DND-41 (cell line): ENCODE results near the gene AKT1.
"Not testable (repeated sequence)": the region's sequence is repeated elsewhere in the genome, so short reads cannot be mapped to it uniquely, and the experiment has no call there.

Experiments used
- ATAC-seq: fragments of 200-7000 bp; cut with Tn5 transposase; 3 replicates; pipeline ENCODE4 v1.9.1; 2021; ENCODE audit warnings: low read depth; ENCODE audit not compliant: insufficient read depth
- DNase-seq: peaks from one replicate; pipeline ENCODE4 v3.0.0-alpha.2; 2020
- H2AFZ ChIP-seq: 2 replicates; pipeline ENCODE4 v1.6.0; 2012; ENCODE audit warnings: low read depth, low read length
- H3K27ac ChIP-seq: 2 replicates; pipeline ENCODE4 v1.5.1; 2012; ENCODE audit warnings: low read length, inconsistent platforms
- H3K27me3 ChIP-seq: fragments of 200-600 bp; sonication (generic); 2 replicates; pipeline ENCODE4 v1.6.0; 2012; ENCODE audit warnings: low read length, mild to moderate bottlenecking, inconsistent platforms; ENCODE audit not compliant: insufficient read depth, poor library complexity
- H3K36me3 ChIP-seq: 2 replicates; pipeline ENCODE4 v1.5.1; 2012; ENCODE audit warnings: low read length, inconsistent platforms; ENCODE audit not compliant: insufficient read depth
- H3K4me1 ChIP-seq: 2 replicates; pipeline ENCODE4 v1.5.1; 2012; ENCODE audit warnings: mild to moderate bottlenecking, low read length; ENCODE audit not compliant: insufficient read depth
- H3K4me2 ChIP-seq: 2 replicates; pipeline ENCODE4 v1.6.0; 2012; ENCODE audit warnings: mild to moderate bottlenecking, moderate library complexity, low read length, inconsistent platforms; ENCODE audit not compliant: insufficient read depth
- H3K4me3 ChIP-seq, 2 experiments: fragments of 200-600 bp in 1 of 2; shearing (Covaris generic) in 1 of 2; 2 replicates each; pipeline ENCODE4 v1.5.1; 2012 to 2016; ENCODE audit warnings: inconsistent platforms in 2 of 2, low read length in 2 of 2, mild to moderate bottlenecking in 2 of 2, low read depth in 1 of 2, moderate library complexity in 1 of 2
- H3K79me2 ChIP-seq: 2 replicates; pipeline ENCODE4 v1.6.0; 2012; ENCODE audit warnings: low read length, inconsistent platforms; ENCODE audit not compliant: insufficient read depth
- H3K9ac ChIP-seq: 2 replicates; pipeline ENCODE4 v1.6.0; 2012; ENCODE audit warnings: low read depth, mild to moderate bottlenecking, inconsistent platforms, low read length, moderate library complexity
- H3K9me3 ChIP-seq: 2 replicates; pipeline ENCODE4 v1.5.1; 2012; ENCODE audit warnings: low read length, moderate library complexity, mild to moderate bottlenecking, inconsistent platforms; ENCODE audit not compliant: insufficient read depth, severe bottlenecking
- H4K20me1 ChIP-seq: 2 replicates; pipeline ENCODE4 v1.6.0; 2012; ENCODE audit warnings: low read length; ENCODE audit not compliant: insufficient read depth
- EZH2 ChIP-seq: IDR thresholded peaks from 3 replicates; pipeline ENCODE4 v1.6.1; 2012; ENCODE audit warnings: borderline replicate concordance, low read depth, mild to moderate bottlenecking, moderate library complexity, low read length, inconsistent platforms; ENCODE audit not compliant: severe bottlenecking
- TF ChIP-seq, protein P1 (sequence below): IDR thresholded peaks from 2 replicates; pipeline ENCODE4 v1.5.1; 2012; ENCODE audit warnings: borderline replicate concordance, low read length, moderate library complexity, mild to moderate bottlenecking; ENCODE audit not compliant: poor library complexity, severe bottlenecking; ENCODE audit errors: extremely low read depth

The AKT1 gene

DNA sequence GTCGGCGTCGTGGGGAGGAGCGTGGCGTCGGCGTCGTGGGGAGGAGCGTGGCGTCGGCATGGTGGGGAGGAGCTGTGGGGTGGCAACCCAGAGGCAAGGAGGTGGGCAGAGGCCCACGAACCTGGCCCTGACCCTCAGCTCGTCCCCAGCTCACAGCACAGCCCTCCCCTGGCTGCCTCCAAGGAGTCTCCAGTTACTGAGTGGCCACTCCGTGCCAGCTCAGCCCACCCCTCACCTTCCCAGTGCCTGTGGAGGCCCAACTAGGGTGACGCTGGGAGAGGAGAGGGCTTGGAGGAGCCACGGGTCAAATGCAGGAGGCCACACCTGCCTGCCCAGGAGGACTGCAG lies 65.7 kb downstream of the AKT1 start:
- H3K27ac ChIP-seq, result no peak overlapping the region
- H3K9me3 ChIP-seq, result no peaks in the 10 kb centered on the region
- H3K4me3 ChIP-seq, result no peak overlapping the region
- no peak for ATAC-seq
- H4K20me1 ChIP-seq, result no peaks in the 10 kb centered on the region; the same call in 1 of the 2 replicates
- no peak overlapping the region for H2AFZ ChIP-seq
- TF ChIP-seq, protein P1, sequence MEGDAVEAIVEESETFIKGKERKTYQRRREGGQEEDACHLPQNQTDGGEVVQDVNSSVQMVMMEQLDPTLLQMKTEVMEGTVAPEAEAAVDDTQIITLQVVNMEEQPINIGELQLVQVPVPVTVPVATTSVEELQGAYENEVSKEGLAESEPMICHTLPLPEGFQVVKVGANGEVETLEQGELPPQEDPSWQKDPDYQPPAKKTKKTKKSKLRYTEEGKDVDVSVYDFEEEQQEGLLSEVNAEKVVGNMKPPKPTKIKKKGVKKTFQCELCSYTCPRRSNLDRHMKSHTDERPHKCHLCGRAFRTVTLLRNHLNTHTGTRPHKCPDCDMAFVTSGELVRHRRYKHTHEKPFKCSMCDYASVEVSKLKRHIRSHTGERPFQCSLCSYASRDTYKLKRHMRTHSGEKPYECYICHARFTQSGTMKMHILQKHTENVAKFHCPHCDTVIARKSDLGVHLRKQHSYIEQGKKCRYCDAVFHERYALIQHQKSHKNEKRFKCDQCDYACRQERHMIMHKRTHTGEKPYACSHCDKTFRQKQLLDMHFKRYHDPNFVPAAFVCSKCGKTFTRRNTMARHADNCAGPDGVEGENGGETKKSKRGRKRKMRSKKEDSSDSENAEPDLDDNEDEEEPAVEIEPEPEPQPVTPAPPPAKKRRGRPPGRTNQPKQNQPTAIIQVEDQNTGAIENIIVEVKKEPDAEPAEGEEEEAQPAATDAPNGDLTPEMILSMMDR, result no peak
- TF ChIP-seq EZH2, result no peak
- no peak overlapping the region for H3K4me2 ChIP-seq
- H3K9ac ChIP-seq, result no peak overlapping the region
- H3K79me2 ChIP-seq, result no peaks in the 10 kb centered on the region
- no peaks in the 10 kb centered on the region for H3K36me3 ChIP-seq
- peaks cover under 1% of the 10 kb centered on the region; the same call in 1 of the 2 replicates for H3K4me1 ChIP-seq
- no peaks in the 10 kb centered on the region for H3K27me3 ChIP-seq
- DNase-seq, result no peak

DNA sequence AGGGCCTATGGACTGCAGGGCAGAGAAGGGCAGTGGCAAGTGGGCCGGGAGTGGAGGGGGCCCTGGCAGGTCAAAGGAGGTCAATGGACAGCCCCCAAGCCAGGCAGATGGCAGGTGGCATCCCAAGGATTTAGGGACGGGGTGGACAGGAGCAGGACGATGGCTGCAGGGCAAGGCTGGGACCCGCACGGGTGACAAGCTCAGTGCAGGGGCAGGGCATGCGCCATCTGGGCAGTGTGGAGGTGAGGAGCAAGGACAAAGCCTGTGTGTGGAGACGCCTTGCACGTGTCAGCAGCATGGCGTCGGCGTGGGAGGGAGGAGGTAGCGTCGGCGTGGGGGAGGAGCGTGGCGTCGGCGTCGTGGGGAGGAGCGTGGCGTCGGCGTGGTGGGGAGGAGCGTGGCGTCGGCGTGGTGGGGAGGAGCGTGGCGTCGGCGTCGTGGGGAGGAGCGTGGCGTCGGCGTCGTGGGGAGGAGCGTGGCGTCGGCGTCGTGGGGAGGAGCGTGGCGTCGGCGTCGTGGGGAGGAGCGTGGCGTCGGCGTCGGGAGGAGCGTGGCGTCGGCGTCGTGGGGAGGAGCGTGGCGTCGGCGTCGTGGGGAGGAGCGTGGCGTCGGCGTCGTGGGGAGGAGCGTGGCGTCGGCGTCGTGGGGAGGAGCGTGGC lies 66.2 kb downstream of the AKT1 start:
- H3K9ac ChIP-seq, H3K27ac ChIP-seq: not testable (repeated sequence)

DNA sequence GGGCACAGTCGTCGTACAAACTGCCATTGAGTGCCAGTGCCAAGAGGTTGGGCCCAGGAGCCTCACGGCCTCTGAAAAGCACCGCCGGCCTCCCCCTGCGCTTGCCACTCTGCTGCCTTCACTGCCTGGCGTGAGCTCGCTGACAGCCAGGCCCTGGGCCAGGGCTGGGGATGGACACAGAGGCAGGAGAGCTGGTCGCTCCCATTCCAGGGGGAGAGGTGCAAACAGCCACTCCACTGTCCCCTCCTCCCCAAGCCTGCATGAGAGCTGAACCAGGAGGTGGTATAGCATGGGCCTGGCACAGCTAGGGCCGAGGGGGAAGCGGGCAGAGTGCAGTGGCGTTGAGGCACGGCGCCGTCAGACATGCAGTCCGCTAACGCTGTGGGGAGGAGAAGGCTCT lies 66.9 kb downstream of the AKT1 start:
- H3K9ac ChIP-seq, result no peak overlapping the region
- peaks cover 12% of the 10 kb centered on the region for H3K4me1 ChIP-seq
- no peak overlapping the region for H2AFZ ChIP-seq
- DNase-seq, result no peak
- H3K79me2 ChIP-seq, result no peaks in the 10 kb centered on the region
- H3K27me3 ChIP-seq, result no peaks in the 10 kb centered on the region
- no peak overlapping the region for H3K27ac ChIP-seq
- ATAC-seq, result no peak
- H3K9me3 ChIP-seq, result no peaks in the 10 kb centered on the region
- TF ChIP-seq EZH2, result no peak
- TF ChIP-seq, protein P1, result no peak
- H3K4me3 ChIP-seq, result no peak overlapping the region
- no peaks in the 10 kb centered on the region for H3K36me3 ChIP-seq
- no peaks in the 10 kb centered on the region; the same call in 1 of the 2 replicates for H4K20me1 ChIP-seq
- H3K4me2 ChIP-seq, result no peak overlapping the region

More for the DNA sequence above, 66.2 kb downstream of the AKT1 start:
- DNase-seq, ATAC-seq, H3K4me3 ChIP-seq, H3K27me3 ChIP-seq, H3K9me3 ChIP-seq, H4K20me1 ChIP-seq, H3K4me1 ChIP-seq, H3K36me3 ChIP-seq, H2AFZ ChIP-seq, H3K79me2 ChIP-seq, H3K4me2 ChIP-seq: not testable (repeated sequence)

DNA sequence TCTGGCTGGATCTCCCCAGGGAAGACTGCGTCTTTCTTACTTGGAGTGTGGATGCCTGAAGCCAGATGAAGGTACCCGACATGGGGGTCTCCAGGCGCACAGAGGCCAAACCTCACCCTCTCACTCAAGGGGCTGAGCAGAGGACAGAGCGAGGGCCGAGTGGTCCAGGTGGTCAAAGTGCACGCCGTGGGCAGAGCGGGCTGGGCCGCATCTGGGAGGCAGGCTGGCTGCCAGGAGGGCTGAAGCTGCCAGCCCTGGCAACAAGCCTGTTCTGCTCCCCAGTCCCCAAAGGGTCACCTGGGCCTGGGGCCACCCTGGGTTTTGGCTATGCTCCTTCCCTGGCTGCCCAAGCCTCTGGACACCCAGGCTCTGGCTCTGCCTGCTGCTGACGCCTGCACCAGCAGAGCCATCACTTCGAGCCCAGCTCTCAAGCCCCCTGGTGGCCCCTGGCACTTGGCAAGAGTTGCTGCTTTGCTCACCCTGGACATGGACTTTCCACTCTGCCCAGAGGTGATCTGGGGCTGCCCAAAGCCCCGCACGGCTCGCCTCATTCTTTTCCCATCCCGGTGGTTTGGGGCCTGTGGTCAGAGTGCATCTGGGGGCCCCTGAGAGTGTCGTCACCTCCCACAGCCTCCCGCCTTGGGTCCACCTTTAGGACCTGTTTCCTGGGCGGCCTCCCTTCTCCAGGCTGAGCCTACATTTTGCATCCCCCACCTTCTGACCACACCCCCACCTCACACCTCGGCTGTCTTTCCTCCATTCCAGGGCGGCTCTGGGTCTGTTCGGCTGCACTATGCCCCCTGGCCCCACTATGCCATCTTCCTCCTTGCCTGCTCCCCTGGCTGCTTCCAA lies 68.7 kb downstream of the AKT1 start:
- Histone ChIP-seq H3K36me3 (no peaks in the 10 kb centered on the region), H3K79me2 (no peaks in the 10 kb centered on the region), H3K27ac (no peak overlapping the region), H3K4me3 (no peak overlapping the region), H3K27me3 (no peaks in the 10 kb centered on the region), H3K9me3 (no peaks in the 10 kb centered on the region), H3K4me2 (no peak overlapping the region), H4K20me1 (peaks cover 4% of the 10 kb centered on the region), H3K9ac (no peak overlapping the region), H3K4me1 (peaks cover 19% of the 10 kb centered on the region), H2AFZ (no peak overlapping the region)
- ATAC-seq, result no peak
- no peak for DNase-seq
- TF ChIP-seq EZH2, result no peak
- TF ChIP-seq, protein P1, result peak; percentile 11
